GM12878 (cell line): Measurements from ENCODE around the gene SIDT2. TPM values are rescaled to one million over a fixed set of nuclear protein-coding genes. Genes with fewer than 3 reads are reported as not detected.

ENCODE experiments used
- ATAC-seq: fragments of 200-7000 bp; cut with Tn5 transposase; 3 replicates; pipeline ENCODE4 v1.9.1; 2020; ENCODE audit warnings: mild to moderate bottlenecking, moderate library complexity
- BruUV-seq: library from RNA; stranded (reverse); fragments of 400-500 nt; replicated peaks from 2 replicates; lab custom pipeline; 2021; lab: Mats Ljungman, UMichigan
- CTCF ChIA-PET: fragments of 300-600 bp; sonication (Branson Sonifier 250); formaldehyde crosslinking; extraction: SDS; loops from one replicate; lab custom pipeline; 2021; ENCODE audit warnings: inconsistent platforms; lab: Yijun Ruan, JAX
- POLR2A ChIA-PET: fragments of 350-600 bp; formaldehyde crosslinking; extraction: SDS; loops from one replicate; lab custom pipeline; 2021; ENCODE audit warnings: inconsistent platforms; lab: Charles Lee
- RAD21 ChIA-PET: fragments of 300-600 bp; sonication (Branson Sonifier 250); formaldehyde crosslinking; loops from one replicate; lab custom pipeline; 2023; ENCODE audit warnings: antibody characterized with exemption; ENCODE audit not compliant: unreplicated experiment; lab: Charles Lee
- SMC1A ChIA-PET: fragments of 300-600 bp; sonication (Branson Sonifier 250); formaldehyde crosslinking; loops from one replicate; lab custom pipeline; 2023; ENCODE audit not compliant: unreplicated experiment, uncharacterized antibody; lab: Charles Lee
- DNase-seq: peaks from one replicate; pipeline ENCODE4 v3.0.0-alpha.2; 2011; ENCODE audit warnings: low read depth, low spot score
- FAIRE-seq: peaks from 3 replicates; lab custom pipeline; 2011; peaks lifted over from hg19 to GRCh38; lab: Jason Lieb, UNC
- H2AFZ ChIP-seq: 2 replicates; pipeline ENCODE4 v1.6.0; 2011; ENCODE audit warnings: low read depth, low read length, control low read depth; ENCODE audit not compliant: control insufficient read depth
- H3K27ac ChIP-seq: 2 replicates; pipeline ENCODE4 v1.5.1; 2011; ENCODE audit warnings: control low read depth; ENCODE audit not compliant: control insufficient read depth, insufficient read depth
- H3K27me3 ChIP-seq, 2 experiments: replicated peaks in 1 of 2; 2 replicates each; pipeline versions ENCODE4 v1.6.0 to v1.6.1; 2011; ENCODE audit warnings: low read length in 1 of 2; ENCODE audit not compliant: control insufficient read depth in 2 of 2, insufficient read depth in 2 of 2
- H3K36me3 ChIP-seq, 2 experiments: 2 replicates each; pipeline ENCODE4 v1.5.1; 2011; ENCODE audit warnings: low read length in 1 of 2; ENCODE audit not compliant: control insufficient read depth in 2 of 2, insufficient read depth in 2 of 2
- H3K4me1 ChIP-seq: 2 replicates; pipeline ENCODE4 v1.6.1; 2011; ENCODE audit warnings: mild to moderate bottlenecking, low read length, moderate library complexity, mixed read lengths; ENCODE audit not compliant: control insufficient read depth, insufficient read depth
- H3K4me2 ChIP-seq: 2 replicates; pipeline ENCODE4 v1.6.0; 2011; ENCODE audit warnings: control low read depth; ENCODE audit not compliant: control insufficient read depth, insufficient read depth
- H3K4me3 ChIP-seq: fragments of 200-600 bp; sonication (generic); 2 replicates; pipeline ENCODE4 v1.5.1; 2016
- H3K79me2 ChIP-seq: 2 replicates; pipeline ENCODE4 v1.6.0; 2011; ENCODE audit warnings: low read length; ENCODE audit not compliant: control insufficient read depth, insufficient read depth
- H3K9ac ChIP-seq: 2 replicates; pipeline ENCODE4 v1.8.0; 2011; ENCODE audit warnings: low read length, control low read depth, mixed read lengths; ENCODE audit not compliant: control insufficient read depth, insufficient read depth
- H3K9me3 ChIP-seq: replicated peaks from 3 replicates; pipeline ENCODE4 v1.5.1; 2011; ENCODE audit warnings: mild to moderate bottlenecking, low read length; ENCODE audit not compliant: control insufficient read depth, insufficient read depth
- H4K20me1 ChIP-seq: 2 replicates; pipeline ENCODE4 v1.6.0; 2011; ENCODE audit not compliant: control insufficient read depth, insufficient read depth
- CREB1 ChIP-seq: IDR thresholded peaks from 2 replicates; pipeline ENCODE4 v1.6.1; 2012; ENCODE audit warnings: low read depth, mild to moderate bottlenecking, inconsistent platforms
- CREM ChIP-seq: IDR thresholded peaks from 2 replicates; pipeline ENCODE4 v1.6.1; 2014; ENCODE audit warnings: antibody characterized with exemption, low read depth
- DPF2 ChIP-seq: fragments of 450-650 bp; IDR thresholded peaks from 2 replicates; pipeline ENCODE4 v1.6.1; 2017; ENCODE audit warnings: mild to moderate bottlenecking
- GABPA ChIP-seq: IDR thresholded peaks from 2 replicates; pipeline ENCODE4 v1.6.1; 2014; ENCODE audit warnings: antibody characterized with exemption, low read depth, mild to moderate bottlenecking, inconsistent platforms
- IKZF1 ChIP-seq: fragments of 450-650 bp; conservative IDR thresholded peaks from 2 replicates; pipeline ENCODE4 v1.6.1; 2017; ENCODE audit warnings: antibody characterized with exemption, mild to moderate bottlenecking
- MXI1 ChIP-seq: fragments of 150-350 bp; IDR thresholded peaks from 2 replicates; pipeline ENCODE4 v1.6.1; 2011; ENCODE audit warnings: low read depth, mild to moderate bottlenecking, inconsistent platforms, low read length, improper control_type of control experiment
- PRDM15 ChIP-seq: fragments of 450-650 bp; formaldehyde crosslinking; IDR thresholded peaks from 2 replicates; pipeline ENCODE4 v1.4.0; 2020; ENCODE audit warnings: mild to moderate bottlenecking, moderate library complexity
- WGBS: methylation state at CpG from one replicate; pipeline ENCODE4 v1.1.6; 2016; ENCODE audit warnings: low lambda C conversion rate; ENCODE audit not compliant: insufficient replicate concordance, insufficient coverage; ENCODE audit errors: missing lambda C conversion rate; 5-methylcytosine and 5-hydroxymethylcytosine counted together
- in situ Hi-C: fragments of 300-500 bp; cut with MboI; formaldehyde crosslinking; loops from 9 replicates; pipeline ENCODE4 v1.14.3; 2018; ENCODE audit warnings: mixed read lengths
- intact Hi-C: fragments of 100-400 bp; cut with micrococcal nuclease; formaldehyde crosslinking; loops from one replicate; pipeline ENCODE4 v1.14.2; 2022; ENCODE audit not compliant: unreplicated experiment
- polyA plus RNA-seq, 11 experiments: library from polyadenylated mRNA; depleted of rRNA in 4 of 11; unstranded in 6 of 11; stranded (reverse) in 5 of 11; fragments of >200 nt; fragmentation: Nextera tagmentation in 4 of 11; fragmentation: Illumina TruSeq in 1 of 11; extraction: Ambion mirVana in 4 of 11; extraction: Trizol in 1 of 11; gene quantifications; 1 replicate in 1 of 11; 2 replicates in 10 of 11; pipeline versions ENCODE4 v1.2.1 to v1.2.3, GENCODE V29; 2011 to 2016; ENCODE audit warnings: inconsistent platforms in 2 of 11, missing spikeins in 2 of 11, low read depth in 1 of 11
- total RNA-seq, 4 experiments: library from RNA; depleted of rRNA in 3 of 4; stranded (reverse); fragments of >200 nt in 3 of 4; fragmentation: Illumina TruSeq in 1 of 4; extraction: Trizol in 1 of 4; gene quantifications; 2 replicates each; pipeline versions ENCODE4 v1.2.1 to v1.2.3, GENCODE V29; 2013 to 2021

SIDT2 gene
- total and polyA plus RNA-seq, 10 of the 15 experiments (the other 5 are each of a cell fraction or from before 2014, with no cell fraction given) = 4.9 to 23.9 (median 10.3) TPM

GRCh38 chr11:117189191-117189940, 10.8 kb downstream of the SIDT2 start (continued):
- no peak for TF ChIP-seq GABPA

GRCh38 chr11:117189941-117190544, 11.5 kb downstream of the SIDT2 start:
- CTCF ChIA-PET = interaction anchor here (1.7 kb wide), 2 partner anchors 10 kb away, joined by 8 to 9 read pairs; no protein-coding TSS in a partner anchor
- DNase-seq (no peak), ATAC-seq (peak; percentile 12; the same call in 2 of the 3 replicates)
- no peaks in the 10 kb centered on the region for H3K9me3 ChIP-seq
- peak overlapping the region; percentile 48; the same call in 1 of the 2 replicates for H3K9ac ChIP-seq
- TF ChIP-seq CREB1 (no peak), MXI1 (peak; percentile 20; the same call in 1 of the 2 replicates), CREM (0 out of 2 replicates have a peak, but pooled peaks have one; percentile 2), DPF2 (peak; percentile 5; the same call in 1 of the 2 replicates), PRDM15 (CRISPR knock-in tag) (no peak), IKZF1 (peak; percentile 31; the same call in 1 of the 2 replicates)
- TF ChIP-seq, all 136 proteins: peak for 4
- Histone ChIP-seq H3K4me3 (no peak overlapping the region; the same call in 1 of the 2 replicates), H2AFZ (peak overlapping the region; percentile 59; the same call in 1 of the 2 replicates), H3K27me3 (no peaks in the 10 kb centered on the region), H3K4me1 (peaks cover 36% of the 10 kb centered on the region), H3K36me3 (peaks cover 3 to 8% of the 10 kb centered on the region in 2 experiments; a peak in 3 of 4 replicates), H3K4me2 (peak overlapping the region; percentile 60), H3K79me2 (no peaks in the 10 kb centered on the region), H4K20me1 (no peaks in the 10 kb centered on the region), H3K27ac (peak overlapping the region; percentile 89)
- RAD21 ChIA-PET = interaction anchor here (0.7 to 2.1 kb wide), 3 partner anchors 10 to 41 kb away, joined by 3 to 6 read pairs (median 3); no protein-coding TSS in a partner anchor
- in situ Hi-C loops (no loop called here), intact Hi-C loops (no loop called here)
- POLR2A ChIA-PET = interaction anchor here (3.3 kb wide), 1 partner anchor 11 kb away, joined by 14 read pairs; the partner anchor contains the start of gene SIDT2
- SMC1A ChIA-PET = interaction anchor here (1.5 kb wide), 1 partner anchor 10 kb away, joined by 6 read pairs; no protein-coding TSS in a partner anchor
- WGBS = 45% methylated on average over 7 of the region's 8 CpGs
- no peak for FAIRE-seq
- BruUV-seq = no TSS peak
